Retinal pigment epithelial cell (primary cell): ENCODE results near the gene TET1.

ENCODE experiments used
- DNase-seq: peaks from one replicate; pipeline ENCODE4 v3.0.0-alpha.2; 2010; ENCODE audit warnings: low read depth
- H3K4me3 ChIP-seq: 2 replicates; pipeline ENCODE4 v1.5.1; 2011; ENCODE audit warnings: mild to moderate bottlenecking, low read length, control low read depth, moderate library complexity
- CTCF ChIP-seq: conservative IDR thresholded peaks from 2 replicates; pipeline ENCODE4 v1.5.1; 2011; ENCODE audit warnings: low read depth, low read length, control low read depth, inconsistent platforms

The TET1 gene

GRCh38 chr10:68559251-68559650 is 886 bp upstream of the TET1 start:
- no peak overlapping the region for H3K4me3 ChIP-seq
- TF ChIP-seq CTCF, result no peak
- DNase-seq, result no peak

DNA sequence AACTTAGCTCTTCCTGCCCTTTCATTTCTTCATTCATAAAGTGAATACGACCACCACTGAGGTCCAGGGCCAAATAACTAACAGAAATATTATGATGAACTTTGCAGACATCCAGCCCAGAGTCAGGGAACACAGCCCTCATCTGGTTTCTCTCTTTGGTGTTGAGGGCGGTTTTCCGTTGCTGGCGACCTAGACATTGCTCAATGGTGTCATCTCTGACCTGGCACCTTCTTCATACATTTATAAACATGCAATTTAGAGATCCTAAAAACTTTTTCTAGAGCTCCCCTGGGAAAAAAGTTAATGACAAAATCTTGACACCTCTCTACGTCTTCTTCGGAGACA is 324 bp upstream of the TET1 start:
- no peak for DNase-seq
- no peak for TF ChIP-seq CTCF
- peak overlapping the region; percentile 71 for H3K4me3 ChIP-seq

- no peak for TF ChIP-seq CTCF
- DNase-seq, result no peak
- H3K4me3 ChIP-seq, result peak overlapping the region; percentile 71
Measured at GRCh38 chr10:68560943-68561864, 1.1 kb downstream of the TET1 start.

GRCh38 chr10:68561865-68562649 is 1.9 kb downstream of the TET1 start:
- no peak for TF ChIP-seq CTCF
- peak overlapping the region; percentile 71 for H3K4me3 ChIP-seq
- DNase-seq, result no peak

DNA sequence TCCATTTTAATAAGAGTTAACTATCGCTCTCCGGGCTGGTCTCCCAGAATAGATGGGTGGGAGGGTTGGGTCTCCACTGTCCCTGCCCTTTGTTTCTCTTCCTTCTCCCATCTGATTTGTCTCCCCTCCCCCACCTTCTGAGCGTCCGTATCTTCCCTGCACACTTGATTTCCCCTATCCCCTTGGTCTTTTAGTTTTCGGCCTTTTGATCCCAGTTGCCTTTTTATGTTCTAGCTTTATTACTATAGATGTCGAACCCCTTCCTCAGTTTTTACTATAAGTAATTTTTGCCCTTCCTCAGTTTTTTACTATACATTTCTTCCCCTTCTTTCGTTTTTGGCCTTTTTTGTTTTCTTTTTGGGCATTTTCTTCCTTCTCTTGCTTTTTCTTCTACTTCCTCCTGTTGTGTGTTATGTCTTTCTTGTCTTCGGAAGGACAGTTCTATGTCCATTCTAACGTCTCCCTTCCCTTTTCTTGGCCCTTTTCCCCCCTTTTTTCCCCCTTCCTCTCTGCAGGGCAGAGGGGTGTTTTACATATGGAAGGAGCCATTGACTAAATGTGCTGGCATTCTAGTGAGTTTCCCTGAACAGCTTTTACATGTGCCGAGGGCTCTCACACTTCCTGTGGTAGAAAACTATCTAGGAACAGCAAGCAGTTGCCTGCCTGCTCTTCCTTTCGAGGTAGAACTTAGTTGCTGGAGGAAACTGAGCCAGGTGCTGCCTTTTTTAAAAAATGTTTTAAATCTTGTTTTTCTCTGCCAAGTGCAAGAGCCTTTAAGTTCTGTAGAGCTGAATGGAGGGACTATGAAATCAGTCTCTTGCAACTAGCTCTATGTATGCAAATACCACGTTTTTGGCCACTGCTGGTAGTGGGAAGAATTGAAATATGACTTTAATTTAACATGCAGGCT is 2.8 kb downstream of the TET1 start:
- DNase-seq, result no peak
- peak overlapping the region; percentile 71 for H3K4me3 ChIP-seq
- TF ChIP-seq CTCF, result no peak

DNA sequence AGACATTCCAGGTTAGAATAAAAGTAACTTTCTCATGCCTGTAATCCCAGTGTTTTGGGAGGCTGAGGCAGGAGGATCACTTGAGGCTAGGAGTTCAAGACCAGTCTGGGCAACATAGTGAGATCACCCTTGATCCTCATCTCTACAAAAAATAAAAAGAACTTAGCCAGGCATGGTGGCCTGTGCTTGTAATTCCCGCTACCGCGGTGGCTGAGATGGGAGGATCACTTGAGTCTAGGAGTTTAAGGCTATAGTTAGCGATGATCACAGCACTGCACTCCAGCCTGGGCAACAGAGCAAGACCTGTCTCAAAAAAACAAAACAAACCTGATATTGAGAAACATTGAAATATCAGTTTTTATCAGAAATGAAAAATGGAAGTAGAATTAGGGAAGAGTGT is 4.6 kb downstream of the TET1 start:
- DNase-seq, result no peak
- no peak for TF ChIP-seq CTCF

More for the DNA sequence above, 4.6 kb downstream of the TET1 start:
- no peak overlapping the region for H3K4me3 ChIP-seq
